ENCODE measurements around the gene PHEX.

The PHEX gene

GRCh38 chrX:22039541-22039940 lies 7.4 kb downstream of the PHEX start:
- Histone ChIP-seq H3K9me3 (ENCODE audit: control insufficient read depth, insufficient read depth, low read length) (no peaks in the 10 kb centered on the region), H3K27ac (ENCODE audit: low read depth, low read length) (no peak overlapping the region)

DNA sequence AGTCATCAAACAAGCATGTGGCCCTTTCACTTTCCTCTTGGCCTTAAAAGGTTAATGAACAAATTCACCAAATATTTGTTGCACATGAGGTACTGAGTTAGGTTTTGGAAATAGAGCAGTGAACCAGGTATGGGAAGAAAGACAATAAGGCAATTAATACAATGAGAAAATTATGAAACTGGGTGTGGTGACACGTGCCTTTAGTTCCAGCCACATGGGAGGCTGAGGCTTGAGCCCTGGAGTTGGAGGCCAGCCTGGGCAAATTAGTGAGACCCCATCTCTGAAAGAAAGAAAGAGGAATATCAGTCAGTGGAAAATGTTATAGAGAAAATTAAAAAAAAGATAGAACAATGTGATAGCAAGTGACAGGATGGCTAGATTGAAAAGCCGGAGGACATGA lies 8.1 kb downstream of the PHEX start:
- H3K4me3 ChIP-seq (ENCODE audit: low read depth, low read length), result no peak overlapping the region
- H3K4me1 ChIP-seq (ENCODE audit: control insufficient read depth, insufficient read depth, low read length), result peaks cover 29% of the 10 kb centered on the region
- no peak overlapping the region for H3K9ac ChIP-seq (ENCODE audit: low read depth, low read length)
- H3K36me3 ChIP-seq (ENCODE audit: control insufficient read depth, insufficient read depth, low read length), result no peaks in the 10 kb centered on the region
- no peak overlapping the region for H3K27ac ChIP-seq (ENCODE audit: low read depth, low read length)
- no peaks in the 10 kb centered on the region for H3K27me3 ChIP-seq (ENCODE audit: control insufficient read depth, insufficient read depth, low read length)
- no peaks in the 10 kb centered on the region for H3K9me3 ChIP-seq (ENCODE audit: control insufficient read depth, insufficient read depth, low read length)

More at GRCh38 chrX:22039541-22039940, 7.4 kb downstream of the PHEX start:
- H3K4me1 ChIP-seq (ENCODE audit: control insufficient read depth, insufficient read depth, low read length), result peaks cover 36% of the 10 kb centered on the region
- H3K9ac ChIP-seq (ENCODE audit: low read depth, low read length), result no peak overlapping the region
- H3K4me3 ChIP-seq (ENCODE audit: low read depth, low read length), result no peak overlapping the region
- no peaks in the 10 kb centered on the region for H3K27me3 ChIP-seq (ENCODE audit: control insufficient read depth, insufficient read depth, low read length)
- no peaks in the 10 kb centered on the region for H3K36me3 ChIP-seq (ENCODE audit: control insufficient read depth, insufficient read depth, low read length)

GRCh38 chrX:22041907-22042530 lies 9.9 kb downstream of the PHEX start:
- H3K4me3 ChIP-seq (ENCODE audit: low read depth, low read length), result no peak overlapping the region
- peaks cover 29% of the 10 kb centered on the region for H3K4me1 ChIP-seq (ENCODE audit: control insufficient read depth, insufficient read depth, low read length)
- H3K9me3 ChIP-seq (ENCODE audit: control insufficient read depth, insufficient read depth, low read length), result no peaks in the 10 kb centered on the region
- H3K27me3 ChIP-seq (ENCODE audit: control insufficient read depth, insufficient read depth, low read length), result no peaks in the 10 kb centered on the region
- H3K27ac ChIP-seq (ENCODE audit: low read depth, low read length), result no peak overlapping the region
- H3K9ac ChIP-seq (ENCODE audit: low read depth, low read length), result no peak overlapping the region
- H3K36me3 ChIP-seq (ENCODE audit: control insufficient read depth, insufficient read depth, low read length), result no peaks in the 10 kb centered on the region

- H3K27ac ChIP-seq (ENCODE audit: low read depth, low read length), result peak overlapping the region; percentile 4
- no peaks in the 10 kb centered on the region for H3K9me3 ChIP-seq (ENCODE audit: control insufficient read depth, insufficient read depth, low read length)
- H3K27me3 ChIP-seq (ENCODE audit: control insufficient read depth, insufficient read depth, low read length), result no peaks in the 10 kb centered on the region
- no peak overlapping the region for H3K4me3 ChIP-seq (ENCODE audit: low read depth, low read length)
- H3K36me3 ChIP-seq (ENCODE audit: control insufficient read depth, insufficient read depth, low read length), result no peaks in the 10 kb centered on the region
- peaks cover 20% of the 10 kb centered on the region for H3K4me1 ChIP-seq (ENCODE audit: control insufficient read depth, insufficient read depth, low read length)
- no peak overlapping the region for H3K9ac ChIP-seq (ENCODE audit: low read depth, low read length)
These were observed 11.7 kb downstream of the PHEX start for GRCh38 chrX:22043872-22044271.

- Histone ChIP-seq H3K4me1 (ENCODE audit: control insufficient read depth, insufficient read depth, low read length) (peaks cover 16% of the 10 kb centered on the region), H3K36me3 (ENCODE audit: control insufficient read depth, insufficient read depth, low read length) (no peaks in the 10 kb centered on the region), H3K9me3 (ENCODE audit: control insufficient read depth, insufficient read depth, low read length) (no peaks in the 10 kb centered on the region), H3K27me3 (ENCODE audit: control insufficient read depth, insufficient read depth, low read length) (no peaks in the 10 kb centered on the region), H3K9ac (ENCODE audit: low read depth, low read length) (no peak overlapping the region), H3K27ac (ENCODE audit: low read depth, low read length) (no peak overlapping the region), H3K4me3 (ENCODE audit: low read depth, low read length) (no peak overlapping the region)
These were observed 15.3 kb downstream of the PHEX start for GRCh38 chrX:22047468-22047867.

- Histone ChIP-seq H3K9me3 (ENCODE audit: control insufficient read depth, insufficient read depth, low read length) (no peaks in the 10 kb centered on the region), H3K36me3 (ENCODE audit: control insufficient read depth, insufficient read depth, low read length) (no peaks in the 10 kb centered on the region), H3K27ac (ENCODE audit: low read depth, low read length) (no peak overlapping the region), H3K4me3 (ENCODE audit: low read depth, low read length) (no peak overlapping the region), H3K9ac (ENCODE audit: low read depth, low read length) (no peak overlapping the region), H3K4me1 (ENCODE audit: control insufficient read depth, insufficient read depth, low read length) (no peaks in the 10 kb centered on the region), H3K27me3 (ENCODE audit: control insufficient read depth, insufficient read depth, low read length) (no peaks in the 10 kb centered on the region)
These were observed 21.4 kb downstream of the PHEX start for GRCh38 chrX:22053481-22053880.

DNA sequence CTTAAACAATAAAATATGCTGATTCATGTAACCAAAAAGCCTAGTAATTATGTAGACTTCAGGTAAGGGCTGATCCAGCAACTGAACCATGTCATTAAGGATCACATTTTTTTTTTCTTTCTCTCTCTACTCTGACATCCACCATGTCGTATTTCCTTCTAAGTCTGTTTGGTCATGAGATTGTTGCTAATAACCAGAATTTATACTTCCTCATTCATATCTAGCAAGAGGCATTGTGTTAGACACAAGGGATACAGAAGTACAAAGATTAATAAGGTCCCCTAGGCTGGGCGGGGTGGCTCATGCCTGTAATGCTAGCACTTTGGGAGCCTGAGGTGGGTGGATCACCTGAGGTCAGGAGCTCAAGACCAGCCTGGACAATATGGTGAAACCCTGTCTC lies 24.1 kb downstream of the PHEX start:
- H3K36me3 ChIP-seq (ENCODE audit: control insufficient read depth, insufficient read depth, low read length), result no peaks in the 10 kb centered on the region
- H3K4me1 ChIP-seq (ENCODE audit: control insufficient read depth, insufficient read depth, low read length), result no peaks in the 10 kb centered on the region
- no peaks in the 10 kb centered on the region for H3K9me3 ChIP-seq (ENCODE audit: control insufficient read depth, insufficient read depth, low read length)
- H3K4me3 ChIP-seq (ENCODE audit: low read depth, low read length), result no peak overlapping the region
- no peak overlapping the region for H3K27ac ChIP-seq (ENCODE audit: low read depth, low read length)
- H3K9ac ChIP-seq (ENCODE audit: low read depth, low read length), result no peak overlapping the region
- H3K27me3 ChIP-seq (ENCODE audit: control insufficient read depth, insufficient read depth, low read length), result 0 out of 2 replicates have a peak, but pooled peaks cover 3% of the 10 kb centered on the region

- H3K27ac ChIP-seq (ENCODE audit: low read depth, low read length), result no peak overlapping the region
- no peaks in the 10 kb centered on the region for H3K9me3 ChIP-seq (ENCODE audit: control insufficient read depth, insufficient read depth, low read length)
- no peaks in the 10 kb centered on the region for H3K4me1 ChIP-seq (ENCODE audit: control insufficient read depth, insufficient read depth, low read length)
- H3K4me3 ChIP-seq (ENCODE audit: low read depth, low read length), result no peak overlapping the region
- no peak overlapping the region for H3K9ac ChIP-seq (ENCODE audit: low read depth, low read length)
- 0 out of 2 replicates have a peak, but pooled peaks cover 3% of the 10 kb centered on the region for H3K27me3 ChIP-seq (ENCODE audit: control insufficient read depth, insufficient read depth, low read length)
- no peaks in the 10 kb centered on the region for H3K36me3 ChIP-seq (ENCODE audit: control insufficient read depth, insufficient read depth, low read length)
These were observed 25.5 kb downstream of the PHEX start for GRCh38 chrX:22057667-22058066.

DNA sequence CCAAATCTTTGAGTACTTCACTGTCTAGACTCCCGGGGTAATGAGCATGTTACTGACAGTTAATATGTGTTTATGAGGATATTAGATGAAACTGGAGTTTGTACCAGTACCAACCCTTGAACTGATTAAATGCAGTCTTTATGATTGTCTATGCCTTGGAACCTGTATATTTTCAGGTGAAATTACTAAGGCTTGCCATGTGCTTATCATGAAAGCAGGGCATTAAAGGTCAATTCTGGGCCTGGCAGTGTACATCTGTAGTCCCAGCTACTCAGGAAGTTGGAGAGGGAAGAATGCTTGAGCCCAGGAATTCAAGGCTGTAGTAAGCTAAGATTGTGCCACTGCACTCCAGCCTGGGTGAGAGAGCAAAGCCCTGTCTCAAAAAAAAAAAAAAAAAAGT lies 27.6 kb downstream of the PHEX start:
- H3K27ac ChIP-seq (ENCODE audit: low read depth, low read length), result no peak overlapping the region
- H3K27me3 ChIP-seq (ENCODE audit: control insufficient read depth, insufficient read depth, low read length), result 0 out of 2 replicates have a peak, but pooled peaks cover 3% of the 10 kb centered on the region
- H3K36me3 ChIP-seq (ENCODE audit: control insufficient read depth, insufficient read depth, low read length), result no peaks in the 10 kb centered on the region
- no peaks in the 10 kb centered on the region for H3K9me3 ChIP-seq (ENCODE audit: control insufficient read depth, insufficient read depth, low read length)
- H3K9ac ChIP-seq (ENCODE audit: low read depth, low read length), result no peak overlapping the region
- no peaks in the 10 kb centered on the region for H3K4me1 ChIP-seq (ENCODE audit: control insufficient read depth, insufficient read depth, low read length)
- H3K4me3 ChIP-seq (ENCODE audit: low read depth, low read length), result no peak overlapping the region

DNA sequence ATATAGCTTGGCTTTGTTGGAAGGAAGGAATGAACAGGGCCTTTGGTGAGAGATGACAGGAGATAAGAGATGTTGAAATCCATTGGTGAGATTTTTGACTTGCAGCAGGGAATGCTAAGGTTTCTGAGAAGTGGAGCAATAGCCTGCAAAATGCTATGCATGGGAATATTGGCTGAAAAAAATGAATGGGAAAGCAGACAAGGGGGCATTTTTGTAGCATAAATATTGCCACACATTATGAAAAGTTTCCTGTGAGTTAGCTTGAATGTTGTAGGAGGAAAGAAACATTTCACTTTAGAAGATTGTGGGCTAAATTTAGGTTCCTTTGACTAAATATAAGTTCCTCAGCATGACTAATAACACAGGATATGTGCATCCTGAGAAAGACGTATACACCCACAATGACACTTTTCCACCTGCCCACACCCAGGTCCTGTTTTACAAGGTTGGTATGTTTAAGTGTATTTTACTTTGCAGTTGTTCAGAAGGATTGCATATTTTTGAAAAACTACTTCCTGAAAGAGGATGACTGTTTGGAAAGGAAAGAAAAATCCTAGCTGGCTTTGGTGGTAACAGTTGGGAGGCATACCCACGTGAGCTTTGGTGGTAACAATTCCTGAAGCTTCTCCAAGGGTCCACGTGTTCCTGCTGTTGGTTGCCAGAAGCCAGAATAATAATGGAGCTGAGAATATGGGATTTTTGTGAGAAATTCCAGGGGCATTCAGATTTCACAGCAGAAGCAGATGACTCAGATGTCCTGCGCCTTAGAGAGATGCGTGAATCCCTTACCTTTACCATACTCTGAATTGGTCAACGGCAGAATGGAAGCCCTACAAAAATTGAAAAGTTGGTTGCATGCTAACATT lies 28.5 kb downstream of the PHEX start:
- H3K9ac ChIP-seq (ENCODE audit: low read depth, low read length), result no peak overlapping the region

GRCh38 chrX:22063284-22063683 lies 31.2 kb downstream of the PHEX start:
- Histone ChIP-seq H3K36me3 (ENCODE audit: control insufficient read depth, insufficient read depth, low read length) (no peaks in the 10 kb centered on the region), H3K4me1 (ENCODE audit: control insufficient read depth, insufficient read depth, low read length) (no peaks in the 10 kb centered on the region), H3K4me3 (ENCODE audit: low read depth, low read length) (no peak overlapping the region), H3K9ac (ENCODE audit: low read depth, low read length) (no peak overlapping the region), H3K27me3 (ENCODE audit: control insufficient read depth, insufficient read depth, low read length) (0 out of 2 replicates have a peak, but pooled peaks cover 3% of the 10 kb centered on the region), H3K27ac (ENCODE audit: low read depth, low read length) (no peak overlapping the region), H3K9me3 (ENCODE audit: control insufficient read depth, insufficient read depth, low read length) (no peaks in the 10 kb centered on the region)

More for the DNA sequence above, 28.5 kb downstream of the PHEX start:
- Histone ChIP-seq H3K4me3 (ENCODE audit: low read depth, low read length) (no peak overlapping the region), H3K36me3 (ENCODE audit: control insufficient read depth, insufficient read depth, low read length) (no peaks in the 10 kb centered on the region), H3K9me3 (ENCODE audit: control insufficient read depth, insufficient read depth, low read length) (no peaks in the 10 kb centered on the region), H3K27me3 (ENCODE audit: control insufficient read depth, insufficient read depth, low read length) (0 out of 2 replicates have a peak, but pooled peaks cover 3% of the 10 kb centered on the region), H3K4me1 (ENCODE audit: control insufficient read depth, insufficient read depth, low read length) (no peaks in the 10 kb centered on the region), H3K27ac (ENCODE audit: low read depth, low read length) (no peak overlapping the region)
